ENCODE results near the gene CD74. TPM values are rescaled to one million over a fixed set of nuclear protein-coding genes. Genes with fewer than 3 reads are reported as not detected.
A peak's percentile ranks its signal among the peaks of the same experiment; 100 is the strongest.

Gene CD74
- total and polyA plus RNA-seq, 2 of the 13 experiments (the other 11 are each of a cell fraction or from before 2014, with no cell fraction given), result 34.1 to 84.4 TPM

GRCh38 chr5:150358261-150359095 is 54.2 kb downstream of the CD74 start (continued):
- no peak for TF ChIP-seq FOXA1 (IDR thresholded peaks at IDR 0.05)
- TF ChIP-seq FOXA1 (CRISPR knock-in tag; IDR thresholded peaks at IDR 0.05), result peak; percentile 83

- Histone ChIP-seq H3K9me3 (ENCODE audit: low read length) (no peaks in the 10 kb centered on the region), H3K27ac (ENCODE audit: extremely low read length, insufficient read depth, low read length) (peak within 1 kb of the TSS; percentile 72), H2AFZ (ENCODE audit: low read length) (no peak within 1 kb of the TSS), H3K79me2 (ENCODE audit: insufficient read depth, low read length) (peaks cover 27% of the 10 kb centered on the region), H3K27me3 (ENCODE audit: control insufficient read depth in 1 of 2, insufficient read depth in 2 of 2, low read length in 2 of 2) (no peaks in the 10 kb centered on the region; a peak in 1 of 5 replicates), H3K4me2 (ENCODE audit: low read depth, low read length) (peak within 1 kb of the TSS; percentile 99), H3K36me3 (replicated peaks in 1 of 2; ENCODE audit: control insufficient read depth in 1 of 2, insufficient read depth in 2 of 2, low read length in 2 of 2) (peaks cover 15 to 23% of the 10 kb centered on the region in 2 experiments), H3K4me3 (replicated peaks in 1 of 3; ENCODE audit: insufficient read depth in 1 of 3, low read depth in 2 of 3, low read length in 3 of 3) (peak within 1 kb of the TSS; percentile 80 to 100 (median 84)), H4K20me1 (ENCODE audit: insufficient read depth, low read length) (no peaks in the 10 kb centered on the region; the same call in 1 of the 2 replicates), H3K4me1 (ENCODE audit: insufficient read depth, low read length) (peaks cover 74% of the 10 kb centered on the region), H3K9ac (ENCODE audit: insufficient read depth, low read depth, low read length) (peak within 1 kb of the TSS; percentile 82)
- ChIA-PET POLR2A (interaction anchor here (1.2 kb wide), 1 partner anchor 55 kb away, joined by 4 read pairs; the partner anchor contains the start of gene CD74), CTCF (ENCODE audit: low intra/inter-chr PET ratio, low total read pairs) (no interaction called here)
- intact Hi-C loops (cut with micrococcal nuclease; ENCODE audit: unreplicated experiment) (loop anchor here (5.0 to 10.0 kb wide), 4 partner anchors 80 to 703 kb away; no protein-coding TSS in a partner anchor), in situ Hi-C loops (cut with HindIII; ENCODE audit: extremely low pct_ligation_motif_present, low pct_unique_long_range_greater_than_20kb) (no loop called here)
- BruUV-seq (replicated peaks), result TSS peak; percentile 63
- peak; percentile 90 for DNase-seq (ENCODE audit: low spot score)
- under 1% methylated on average over 56 of the region's 90 CpGs for WGBS (ENCODE audit: low lambda C conversion rate)
- peak; percentile 81 for FAIRE-seq
- peak; percentile 93 for ATAC-seq
- TF ChIP-seq IKZF1 (IDR thresholded peaks at IDR 0.05) (no peak), RXRA (CRISPR knock-in tag; IDR thresholded peaks at IDR 0.05) (0 out of 2 replicates have a peak, but pooled peaks have one; percentile 50), ZFP37 (CRISPR knock-in tag; IDR thresholded peaks at IDR 0.05; ENCODE audit: borderline replicate concordance) (no peak), ZNF660 (CRISPR knock-in tag; IDR thresholded peaks at IDR 0.05; ENCODE audit: borderline replicate concordance, low read depth) (no peak), YEATS2 (CRISPR knock-in tag; IDR thresholded peaks at IDR 0.05; ENCODE audit: borderline replicate concordance) (no peak), U2AF1 (optimal IDR thresholded peaks at IDR 0.05; ENCODE audit: low read depth, low read length) (no peak), MED13 (CRISPR knock-in tag; IDR thresholded peaks at IDR 0.05) (peak; percentile 64; the same call in 1 of the 2 replicates), CENPT (CRISPR knock-in tag; IDR thresholded peaks at IDR 0.05; ENCODE audit: low read depth) (no peak), MXD1 (CRISPR knock-in tag; IDR thresholded peaks at IDR 0.05) (peak; percentile 86), ZNF563 (CRISPR knock-in tag; IDR thresholded peaks at IDR 0.05) (peak; percentile 90), EHMT2 (IDR thresholded peaks at IDR 0.05; ENCODE audit: borderline replicate concordance, low read depth, low read length) (no peak), ZNF709 (CRISPR knock-in tag; IDR thresholded peaks at IDR 0.05) (peak; percentile 54; the same call in 1 of the 2 replicates), ZNF530 (CRISPR knock-in tag; IDR thresholded peaks at IDR 0.05; ENCODE audit: low read depth) (no peak), ZBTB7A (CRISPR knock-in tag; IDR thresholded peaks at IDR 0.05) (0 out of 2 replicates have a peak, but pooled peaks have one; percentile 30), SMAD1 (CRISPR knock-in tag; IDR thresholded peaks at IDR 0.05; ENCODE audit: borderline replicate concordance, low read depth) (no peak), NPAS2 (CRISPR knock-in tag; IDR thresholded peaks at IDR 0.05; ENCODE audit: borderline replicate concordance) (no peak), GLMP (CRISPR knock-in tag; IDR thresholded peaks at IDR 0.05; ENCODE audit: borderline replicate concordance) (no peak), ZNF841 (CRISPR knock-in tag; IDR thresholded peaks at IDR 0.05; ENCODE audit: borderline replicate concordance) (0 out of 2 replicates have a peak, but pooled peaks have one; percentile 42)
These were observed 55.1 kb downstream of the CD74 start, which contains the start of gene TCOF1 for GRCh38 chr5:150357326-150358260. TSS of gene TCOF1 (plus strand) at chr5:150357697. CDS start at chr5:150357747, 50 bp downstream.

Measured in HepG2 (cell line).